ENCODE data around the gene INTS13.

Gene INTS13

GRCh38 chr12:26937863-26938700 lies at the start of gene INTS13, which contains the start of gene FGFR1OP2:
Gene INTS13 (minus strand): TSS chr12:26937981. CDS start chr12:26936803, 1,178 bp downstream.
Gene FGFR1OP2 (plus strand): TSS chr12:26938470. CDS start chr12:26954159, 15,689 bp downstream.
- H3K4me1 ChIP-seq: peaks cover 0 to 51% (median 17%) of the 10 kb centered on the region in 4 donors

GRCh38 chr12:26982866-26983265 lies 45.1 kb upstream of the INTS13 start:
- peaks cover 12 to 55% (median 48%) of the 10 kb centered on the region in 3 donors for H3K36me3 ChIP-seq
- no peak for DNase-seq
- no peaks in the 10 kb centered on the region for H3K9me3 ChIP-seq
- peaks cover 0 to 10% (median 3%) of the 10 kb centered on the region in 4 donors for H3K4me1 ChIP-seq
- H3K27ac ChIP-seq: no peak overlapping the region
- TF ChIP-seq, protein P1, sequence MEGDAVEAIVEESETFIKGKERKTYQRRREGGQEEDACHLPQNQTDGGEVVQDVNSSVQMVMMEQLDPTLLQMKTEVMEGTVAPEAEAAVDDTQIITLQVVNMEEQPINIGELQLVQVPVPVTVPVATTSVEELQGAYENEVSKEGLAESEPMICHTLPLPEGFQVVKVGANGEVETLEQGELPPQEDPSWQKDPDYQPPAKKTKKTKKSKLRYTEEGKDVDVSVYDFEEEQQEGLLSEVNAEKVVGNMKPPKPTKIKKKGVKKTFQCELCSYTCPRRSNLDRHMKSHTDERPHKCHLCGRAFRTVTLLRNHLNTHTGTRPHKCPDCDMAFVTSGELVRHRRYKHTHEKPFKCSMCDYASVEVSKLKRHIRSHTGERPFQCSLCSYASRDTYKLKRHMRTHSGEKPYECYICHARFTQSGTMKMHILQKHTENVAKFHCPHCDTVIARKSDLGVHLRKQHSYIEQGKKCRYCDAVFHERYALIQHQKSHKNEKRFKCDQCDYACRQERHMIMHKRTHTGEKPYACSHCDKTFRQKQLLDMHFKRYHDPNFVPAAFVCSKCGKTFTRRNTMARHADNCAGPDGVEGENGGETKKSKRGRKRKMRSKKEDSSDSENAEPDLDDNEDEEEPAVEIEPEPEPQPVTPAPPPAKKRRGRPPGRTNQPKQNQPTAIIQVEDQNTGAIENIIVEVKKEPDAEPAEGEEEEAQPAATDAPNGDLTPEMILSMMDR (IDR thresholded peaks at IDR 0.05): no peak
- intact Hi-C loops (cut with DNase I; ENCODE audit: low total_unique reads): no loop called here
- H3K27me3 ChIP-seq: no peaks in the 10 kb centered on the region
- H3K4me3 ChIP-seq: no peak overlapping the region

More at GRCh38 chr12:26937863-26938700, at the start of gene INTS13, which contains the start of gene FGFR1OP2:
- H3K9me3 ChIP-seq: no peaks in the 10 kb centered on the region
- DNase-seq: peak; percentile 99 to 100
- H3K27me3 ChIP-seq: no peaks in the 10 kb centered on the region
- H3K36me3 ChIP-seq: no peaks in the 10 kb centered on the region
- TF ChIP-seq, protein P1 (IDR thresholded peaks at IDR 0.05): no peak
- H3K4me3 ChIP-seq: peak within 1 kb of the TSS; percentile 69 to 93
- peak within 1 kb of the TSS; percentile 92 to 97 for H3K27ac ChIP-seq
- intact Hi-C loops (cut with DNase I; ENCODE audit: low total_unique reads): loop anchor here (2.0 to 10.0 kb wide), 3 partner anchors 77 to 377 kb away; partner anchors contain the start of genes STK38L and TM7SF3

GRCh38 chr12:26979733-26980132 lies 42.0 kb upstream of the INTS13 start:
- TF ChIP-seq, protein P1 (IDR thresholded peaks at IDR 0.05): no peak
- H3K4me3 ChIP-seq: no peak overlapping the region
- H3K9me3 ChIP-seq: no peaks in the 10 kb centered on the region
- peaks cover 17 to 71% (median 70%) of the 10 kb centered on the region in 3 donors for H3K36me3 ChIP-seq
- H3K27me3 ChIP-seq: no peaks in the 10 kb centered on the region
- H3K4me1 ChIP-seq: no peaks in the 10 kb centered on the region
- DNase-seq: no peak
- intact Hi-C loops (cut with DNase I; ENCODE audit: low total_unique reads): no loop called here
- H3K27ac ChIP-seq: no peak overlapping the region

- Histone ChIP-seq H3K27me3 (no peaks in the 10 kb centered on the region), H3K4me3 (no peak overlapping the region), H3K36me3 (peaks cover 21 to 77% (median 75%) of the 10 kb centered on the region in 3 donors), H3K4me1 (no peaks in the 10 kb centered on the region), H3K27ac (no peak overlapping the region), H3K9me3 (no peaks in the 10 kb centered on the region)
- intact Hi-C loops (cut with DNase I; ENCODE audit: low total_unique reads): no loop called here
- no peak for DNase-seq
- TF ChIP-seq, protein P1 (IDR thresholded peaks at IDR 0.05): no peak
These were observed 41.0 kb upstream of the INTS13 start for GRCh38 chr12:26978801-26979200.

GRCh38 chr12:26976687-26977086 lies 38.9 kb upstream of the INTS13 start:
- Histone ChIP-seq H3K9me3 (no peaks in the 10 kb centered on the region), H3K4me3 (no peak overlapping the region), H3K36me3 (peaks cover 21 to 81% (median 71%) of the 10 kb centered on the region in 3 donors), H3K4me1 (no peaks in the 10 kb centered on the region), H3K27ac (no peak overlapping the region), H3K27me3 (no peaks in the 10 kb centered on the region)
- intact Hi-C loops (cut with DNase I; ENCODE audit: low total_unique reads): no loop called here
- TF ChIP-seq, protein P1 (IDR thresholded peaks at IDR 0.05): no peak
- DNase-seq: peak in 1 of 2 donors; percentile 33

All from tibial artery (tissue), 4 donors.